Panc1 (cell line): ENCODE data around the gene RPS6KA3. TPM values are rescaled to one million over a fixed set of nuclear protein-coding genes. Genes with fewer than 3 reads are reported as not detected.
A peak's percentile ranks its signal among the peaks of the same experiment; 100 is the strongest.

Experiments
- ATAC-seq: fragments of 200-7000 bp; cut with Tn5 transposase; 2 replicates; pipeline ENCODE4 v1.9.1; 2020; ENCODE audit warnings: mild to moderate bottlenecking, moderate library complexity
- BruUV-seq: library from RNA; stranded (reverse); fragments of 400-500 nt; replicated peaks from 2 replicates; lab custom pipeline; 2021; lab: Mats Ljungman, UMichigan
- CTCF ChIA-PET: fragments of 300-600 bp; sonication (Branson Sonifier 250); formaldehyde crosslinking; loops from one replicate; lab custom pipeline; 2022; ENCODE audit warnings: antibody characterized with exemption; lab: Charles Lee
- POLR2A ChIA-PET: fragments of 300-600 bp; sonication (Branson Sonifier 250); formaldehyde crosslinking; loops from one replicate; lab custom pipeline; 2022; ENCODE audit warnings: antibody characterized with exemption; lab: Charles Lee
- DNase-seq: peaks from one replicate; pipeline ENCODE4 v3.0.0-alpha.2; 2010; ENCODE audit warnings: low read depth, low spot score
- H3K27ac ChIP-seq: 2 replicates; pipeline ENCODE4 v1.5.1; 2011; ENCODE audit warnings: mild to moderate bottlenecking, low read length, inconsistent platforms
- H3K27me3 ChIP-seq: fragments of 200-500 bp; sonication (Bioruptor generic); 2 replicates; pipeline ENCODE4 v1.6.0; 2014; ENCODE audit warnings: low read length, inconsistent platforms; ENCODE audit not compliant: control insufficient read depth, insufficient read depth
- H3K36me3 ChIP-seq: fragments of 200-500 bp; sonication (Bioruptor generic); 2 replicates; pipeline ENCODE4 v1.5.1; 2014; ENCODE audit warnings: inconsistent platforms, mild to moderate bottlenecking, low read length, moderate library complexity; ENCODE audit not compliant: control insufficient read depth, insufficient read depth
- H3K4me1 ChIP-seq: 2 replicates; pipeline ENCODE4 v1.5.1; 2011; ENCODE audit warnings: inconsistent platforms, mild to moderate bottlenecking, low read length, moderate library complexity; ENCODE audit not compliant: control insufficient read depth, insufficient read depth
- H3K4me3 ChIP-seq, 2 experiments: 2 replicates each; pipeline ENCODE4 v1.5.1; 2011 to 2012; ENCODE audit warnings: low read depth in 2 of 2, low read length in 2 of 2, mild to moderate bottlenecking in 2 of 2, inconsistent platforms in 1 of 2, moderate library complexity in 1 of 2
- H3K9me3 ChIP-seq: fragments of 200-500 bp; sonication (Bioruptor generic); 2 replicates; pipeline ENCODE4 v1.5.1; 2014; ENCODE audit warnings: low read depth, mild to moderate bottlenecking, inconsistent platforms, low read length, moderate library complexity; ENCODE audit not compliant: control insufficient read depth, insufficient read depth
- CTCF ChIP-seq: fragments of 450-650 bp; IDR thresholded peaks from 2 replicates; pipeline ENCODE4 v1.5.1; 2017; ENCODE audit warnings: mild to moderate bottlenecking
- POLR2AphosphoS5 ChIP-seq: IDR thresholded peaks from 2 replicates; pipeline ENCODE4 v1.6.1; 2012; ENCODE audit warnings: mild to moderate bottlenecking, low read depth, low read length, moderate library complexity
- REST ChIP-seq, 2 experiments: IDR thresholded peaks; 2 replicates each; pipeline ENCODE4 v1.6.1; 2011 to 2012; ENCODE audit warnings: low read depth in 2 of 2, control low read depth in 1 of 2, low read length in 1 of 2, mild to moderate bottlenecking in 1 of 2, moderate library complexity in 1 of 2; ENCODE audit not compliant: insufficient read depth in 1 of 2
- SIN3A ChIP-seq: IDR thresholded peaks from 2 replicates; pipeline ENCODE4 v1.6.1; 2012; ENCODE audit warnings: low read depth, mild to moderate bottlenecking, low read length, moderate library complexity, borderline replicate concordance; ENCODE audit not compliant: insufficient read depth
- TCF7L2 ChIP-seq: IDR thresholded peaks from 2 replicates; pipeline ENCODE4 v1.6.1; 2011; ENCODE audit warnings: mild to moderate bottlenecking, low read depth, low read length, inconsistent platforms
- in situ Hi-C: cut with HindIII; loops from 2 replicates; pipeline ENCODE4 v1.10.0; 2016; ENCODE audit warnings: low sequenced_read_pairs, low pct_unique_long_range_greater_than_20kb
- intact Hi-C: fragments of 100-400 bp; cut with micrococcal nuclease; formaldehyde crosslinking; loops from one replicate; pipeline ENCODE4 v1.10.0; 2022; ENCODE audit not compliant: unreplicated experiment
- total RNA-seq: library from RNA; stranded (reverse); gene quantifications from one replicate; pipeline ENCODE4 v1.2.1, GENCODE V29; 2021; ENCODE audit not compliant: unreplicated experiment

RPS6KA3 gene
- total RNA-seq, 1 experiment from 2014 or later = 40.5 TPM

DNA sequence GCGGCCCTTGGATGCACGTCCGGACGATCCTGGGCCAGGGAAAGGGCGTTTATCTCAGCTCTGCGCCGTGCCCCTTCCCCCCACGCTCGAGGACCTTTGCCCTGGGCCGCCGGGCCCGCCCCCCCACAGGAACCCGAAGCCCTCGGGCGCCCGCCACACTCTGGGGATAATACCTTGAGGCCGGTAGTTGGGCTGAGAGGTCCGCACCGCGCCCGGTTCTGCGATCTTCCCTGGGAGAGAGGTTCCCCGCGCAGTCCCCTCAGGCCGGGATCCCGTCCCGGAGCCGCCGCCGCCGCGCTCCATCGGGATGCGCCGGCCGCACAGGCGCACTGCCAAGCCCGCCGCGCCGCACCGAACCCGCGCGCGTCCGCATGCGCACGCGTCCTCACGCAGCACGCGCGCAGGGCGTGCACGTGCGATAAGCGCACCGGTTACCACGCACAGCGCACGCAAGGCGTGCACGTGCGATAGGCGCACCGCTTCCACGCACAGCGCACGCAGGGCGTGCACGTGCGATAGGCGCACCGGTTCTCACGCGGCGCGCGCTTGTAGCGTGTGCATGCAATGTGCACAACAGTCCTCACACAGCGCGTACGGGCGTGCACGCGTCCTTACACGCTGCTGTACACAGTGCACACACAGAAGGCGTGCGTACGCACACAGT lies 150.0 kb downstream of the RPS6KA3 start, which contains the start of gene MAP7D2:
Gene MAP7D2 (minus strand): TSS at position 331 of the 664 bp plus-strand sequence. CDS start 28 bp downstream, at position 303.
- Histone ChIP-seq H3K27me3 (no peaks in the 10 kb centered on the region), H3K36me3 (no peaks in the 10 kb centered on the region), H3K4me3 (peak within 1 kb of the TSS; percentile 45 to 48), H3K4me1 (no peaks in the 10 kb centered on the region), H3K9me3 (no peaks in the 10 kb centered on the region), H3K27ac (no peak within 1 kb of the TSS; the same call in 1 of the 2 replicates)
- DNase-seq = no peak
- ATAC-seq = peak; percentile 79
- BruUV-seq = no TSS peak
- POLR2A ChIA-PET = no interaction called here
- TF ChIP-seq SIN3A = no peak
- no peak for TF ChIP-seq TCF7L2
- no peak for TF ChIP-seq REST (IDR thresholded peaks at IDR 0.05; ENCODE audit: insufficient read depth in 1 of 2, low read depth in 2 of 2, low read length in 1 of 2)
- TF ChIP-seq POLR2AphosphoS5 = no peak
- no peak for TF ChIP-seq CTCF
- in situ Hi-C loops = no loop called here
- CTCF ChIA-PET = no interaction called here
- intact Hi-C loops = no loop called here

DNA sequence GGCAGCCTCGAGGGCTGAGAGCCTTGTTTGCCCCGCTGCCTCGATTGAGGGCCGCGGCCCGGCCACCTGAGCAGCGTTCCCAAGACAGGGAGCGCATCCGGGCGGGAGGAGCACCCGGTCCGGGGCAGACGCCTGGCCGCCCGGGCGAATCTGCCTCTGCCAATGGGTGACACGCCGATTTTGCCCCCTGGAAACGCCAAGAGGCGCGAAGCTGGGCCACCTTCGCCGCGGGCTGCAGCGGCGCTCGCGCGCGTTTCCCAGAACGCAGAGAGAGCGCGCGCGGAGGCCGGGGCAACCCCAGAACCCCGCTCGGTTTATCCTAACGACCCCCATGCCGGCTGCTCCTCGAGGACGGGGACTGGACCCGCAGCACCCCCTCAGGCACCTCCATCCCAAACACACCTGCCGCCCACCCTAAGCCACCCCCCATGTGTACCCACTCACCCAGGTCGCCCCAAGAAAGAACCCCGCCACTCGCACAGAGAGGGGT lies 150.6 kb downstream of the RPS6KA3 start:
- POLR2A ChIA-PET = no interaction called here
- Histone ChIP-seq H3K27ac (no peak overlapping the region; the same call in 1 of the 2 replicates), H3K36me3 (no peaks in the 10 kb centered on the region), H3K9me3 (no peaks in the 10 kb centered on the region), H3K27me3 (no peaks in the 10 kb centered on the region), H3K4me1 (no peaks in the 10 kb centered on the region), H3K4me3 (peak overlapping the region; percentile 45 to 48)
- DNase-seq (no peak), ATAC-seq (peak; percentile 52)
- CTCF ChIA-PET = no interaction called here
- no peak for TF ChIP-seq CTCF
- no peak for TF ChIP-seq POLR2AphosphoS5
- TF ChIP-seq TCF7L2 = no peak
- TF ChIP-seq REST (IDR thresholded peaks at IDR 0.05; ENCODE audit: insufficient read depth in 1 of 2, low read depth in 2 of 2, low read length in 1 of 2) = no peak
- no peak for TF ChIP-seq SIN3A
- BruUV-seq = no TSS peak
- in situ Hi-C loops (no loop called here), intact Hi-C loops (no loop called here)
